ENCODE measurements around the gene PLEKHA8.
A peak's percentile ranks its signal among the peaks of the same experiment; 100 is the strongest.
"Not testable (repeated sequence)": the region's sequence is repeated elsewhere in the genome, so short reads cannot be mapped to it uniquely, and the experiment has no call there.

The PLEKHA8 gene

DNA sequence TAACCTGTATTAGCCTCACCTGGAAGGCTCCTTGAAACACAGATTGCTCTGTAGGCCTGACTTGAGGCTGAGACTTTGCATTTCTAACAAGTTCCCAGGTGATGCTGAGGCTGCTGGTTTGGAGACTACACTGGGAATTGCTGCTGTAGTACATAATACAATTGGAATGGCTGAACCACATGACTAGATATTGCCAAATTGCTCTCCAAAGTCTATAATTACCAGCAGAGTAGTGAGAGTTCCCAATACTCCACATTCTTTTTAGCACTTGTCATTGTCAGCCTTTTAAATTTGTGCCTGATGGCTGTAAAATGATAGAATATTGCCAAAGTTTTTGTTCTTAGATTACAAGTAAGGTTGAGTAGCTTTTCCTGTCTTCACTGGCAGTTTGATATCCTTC lies 39.9 kb downstream of the PLEKHA8 start:
- DNase-seq = no peak

GRCh38 chr7:30069096-30069867 lies 41.1 kb downstream of the PLEKHA8 start:
- DNase-seq = no peak

GRCh38 chr7:30070052-30070451 lies 41.8 kb downstream of the PLEKHA8 start:
- no peak for DNase-seq

- DNase-seq = no peak
These were observed 44.5 kb downstream of the PLEKHA8 start for GRCh38 chr7:30072735-30073134.

DNA sequence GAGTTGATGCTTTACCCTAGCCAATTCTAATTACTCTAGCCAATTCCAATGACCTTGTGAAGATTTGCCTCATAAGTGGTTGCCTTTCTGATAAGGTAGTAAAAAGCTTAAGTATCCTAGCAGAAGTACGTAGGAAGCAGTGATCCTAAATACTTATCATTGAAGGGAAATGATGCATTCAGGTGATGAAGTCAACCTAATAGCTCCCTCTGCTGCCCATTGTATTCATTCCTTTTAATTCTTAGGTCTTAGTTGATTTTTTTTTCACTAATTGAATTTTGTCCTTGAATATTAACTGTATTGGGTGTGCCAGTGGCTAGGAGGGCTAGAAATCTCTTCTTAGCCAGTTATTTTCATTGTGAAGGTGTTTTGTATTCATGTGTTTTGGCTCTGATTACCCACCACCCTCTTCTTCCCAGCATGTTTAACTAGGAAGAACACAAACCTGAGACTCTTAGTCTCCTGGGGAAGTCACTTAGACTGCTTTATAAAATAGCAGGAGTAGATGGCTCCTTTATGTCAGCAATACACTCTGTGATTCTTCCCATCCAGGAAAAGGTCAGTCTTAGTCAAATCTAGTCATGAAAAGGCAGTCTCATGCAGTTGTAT lies 46.3 kb downstream of the PLEKHA8 start:
- peak; percentile 15 for DNase-seq

- DNase-seq = no peak
These were observed 48.2 kb downstream of the PLEKHA8 start for GRCh38 chr7:30076411-30076810.

DNA sequence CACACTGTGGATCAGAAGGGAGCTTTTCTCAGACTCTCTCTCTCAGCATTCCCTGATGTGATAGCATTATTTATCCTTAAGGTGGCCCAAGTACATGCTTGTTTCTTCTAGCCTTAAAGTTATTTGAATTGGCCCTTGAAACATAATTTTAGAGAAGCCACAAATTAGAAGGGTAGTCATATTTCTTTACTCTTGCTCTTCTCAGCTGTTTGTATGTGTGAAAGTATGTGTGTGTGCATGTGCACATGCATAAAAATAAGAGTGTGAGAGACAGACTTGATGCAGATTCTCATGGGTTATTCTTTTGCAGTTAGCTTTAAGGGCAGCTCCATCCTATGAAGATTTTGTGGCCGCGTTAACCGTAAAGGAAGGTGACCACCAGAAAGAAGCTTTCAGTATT lies 50.1 kb downstream of the PLEKHA8 start:
- no peak for DNase-seq

GRCh38 chr7:30079880-30080279 lies 51.7 kb downstream of the PLEKHA8 start:
- DNase-seq = no peak

DNA sequence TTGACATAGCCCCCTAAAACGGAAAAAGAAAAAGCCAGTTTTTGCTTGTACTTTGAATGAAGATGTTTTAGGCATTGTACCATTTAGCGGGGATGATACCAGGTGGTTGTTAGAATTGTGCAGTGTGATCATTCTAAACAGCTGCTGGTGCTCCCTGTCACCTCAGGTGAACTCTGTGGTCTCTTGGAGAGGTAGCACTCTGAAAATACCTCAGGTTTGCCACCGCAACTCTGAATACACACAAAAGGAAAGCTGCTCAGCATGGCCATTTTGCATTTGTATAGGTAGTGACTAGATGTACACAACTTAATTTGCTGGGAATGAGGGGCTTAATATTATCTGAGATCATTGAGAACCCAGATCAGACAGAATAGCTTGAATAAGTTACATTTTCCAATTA lies 52.6 kb downstream of the PLEKHA8 start:
- DNase-seq = peak; percentile 78

- no peak for DNase-seq
These were observed 54.5 kb downstream of the PLEKHA8 start for GRCh38 chr7:30082686-30083085.

GRCh38 chr7:30083334-30083733 lies 55.1 kb downstream of the PLEKHA8 start:
- no peak for DNase-seq

DNA sequence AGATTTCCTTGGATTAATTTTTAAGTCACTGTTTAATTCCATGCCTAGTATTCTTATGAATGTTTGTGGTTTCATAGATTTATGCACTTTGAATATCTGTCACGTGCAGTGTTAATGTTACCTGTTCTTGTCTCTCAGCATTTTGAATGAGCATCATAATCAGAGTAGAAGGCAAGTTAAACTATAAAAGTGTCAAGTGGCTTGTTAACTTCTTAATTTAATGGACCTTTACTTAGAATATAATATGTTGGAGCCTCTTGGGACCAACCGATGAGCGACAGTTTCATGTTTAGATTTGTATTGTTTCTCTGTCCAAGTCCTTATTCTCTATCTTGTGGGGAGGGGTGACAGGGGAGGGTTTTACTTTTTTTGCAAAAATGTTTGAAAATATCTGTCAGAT lies 56.0 kb downstream of the PLEKHA8 start:
- DNase-seq = no peak

- DNase-seq = no peak
These were observed 58.3 kb downstream of the PLEKHA8 start for GRCh38 chr7:30086529-30086928.

DNA sequence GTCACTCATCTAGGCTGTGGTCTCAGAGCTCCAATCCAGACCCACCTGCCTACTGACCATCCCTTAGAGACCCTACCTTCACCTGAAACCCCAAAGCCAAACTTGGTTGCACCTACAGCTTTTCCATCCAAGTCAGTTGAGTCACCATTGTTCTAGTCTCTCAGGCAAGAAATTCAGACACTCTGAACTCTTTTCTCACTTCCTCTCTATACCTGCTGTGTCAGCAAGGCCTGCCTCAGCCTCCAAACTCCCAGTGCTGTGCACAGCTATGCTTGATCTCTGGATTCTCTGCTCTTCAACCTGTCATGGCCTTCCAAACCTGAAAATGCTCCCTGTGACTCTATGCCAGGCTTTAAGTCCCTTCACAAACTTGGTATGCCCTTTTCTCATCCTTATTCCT lies 59.2 kb downstream of the PLEKHA8 start:
- DNase-seq = no peak

DNA sequence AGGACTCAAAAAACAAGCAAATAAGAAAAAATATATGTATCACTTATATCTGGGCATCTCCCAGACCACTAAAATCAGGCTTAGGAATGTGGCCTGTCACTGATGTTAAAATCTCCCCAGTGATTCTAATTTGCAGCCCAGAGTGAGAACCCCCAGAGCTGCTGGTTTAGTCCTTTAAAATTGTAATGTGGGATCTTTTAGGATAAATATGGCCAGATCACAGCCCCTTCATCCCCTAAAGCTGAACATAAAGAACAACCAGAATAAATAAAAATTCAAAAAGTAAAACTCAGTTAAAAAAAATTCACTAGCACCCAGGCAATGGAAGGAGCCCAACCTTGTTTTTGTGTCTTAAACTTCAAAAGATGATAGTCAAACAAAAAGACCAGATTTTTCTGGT lies 60.1 kb downstream of the PLEKHA8 start:
- DNase-seq = no peak

- DNase-seq = no peak
These were observed 61.9 kb downstream of the PLEKHA8 start for GRCh38 chr7:30090111-30090510.

GRCh38 chr7:30091491-30091912 lies 63.3 kb downstream of the PLEKHA8 start:
- DNase-seq = no peak

GRCh38 chr7:30091987-30092386 lies 63.8 kb downstream of the PLEKHA8 start:
- DNase-seq = no peak

DNA sequence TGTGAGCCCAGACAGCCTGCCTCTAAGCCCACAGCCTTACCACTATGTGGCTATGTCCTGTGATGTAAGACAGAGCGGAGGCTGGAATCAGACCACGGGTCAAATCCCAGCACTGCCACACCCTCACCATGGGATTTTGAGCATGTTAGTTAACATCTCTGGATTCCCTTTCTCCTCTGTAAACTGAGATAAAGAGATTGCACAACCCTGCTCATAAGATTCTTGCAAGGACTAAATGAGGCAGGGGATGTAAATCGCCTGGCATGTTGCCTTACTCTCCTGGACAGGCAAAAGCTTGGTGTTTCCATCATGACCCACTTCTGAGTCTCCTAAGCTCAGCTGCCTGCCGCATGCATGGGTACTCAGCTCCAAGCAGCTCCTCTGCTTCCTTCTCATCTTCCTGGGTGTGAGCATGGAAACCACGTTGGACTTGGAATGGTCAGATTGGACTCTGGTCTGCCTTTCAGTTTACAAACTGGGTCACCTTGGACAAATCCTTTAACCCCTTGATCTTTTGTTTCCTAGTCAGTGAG lies 65.3 kb downstream of the PLEKHA8 start:
- no peak for DNase-seq

DNA sequence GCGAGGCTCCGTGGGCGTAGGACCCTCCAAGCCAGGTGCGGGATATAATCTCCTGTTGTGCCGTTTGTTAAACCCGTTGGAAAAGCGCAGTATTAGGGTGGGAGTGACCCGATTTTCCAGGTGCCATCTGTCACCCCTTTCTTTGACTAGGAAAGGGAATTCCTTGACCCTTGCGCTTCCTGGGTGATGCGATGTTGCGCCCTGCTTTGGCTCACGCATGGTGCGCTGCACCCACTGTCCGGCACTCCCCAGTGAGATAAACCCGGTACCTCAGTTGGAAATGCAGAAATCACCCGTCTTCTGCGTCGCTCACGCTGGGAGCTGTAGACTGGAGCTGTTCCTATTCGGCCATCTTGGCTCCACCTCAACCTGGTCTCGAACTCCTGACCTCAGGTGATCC lies 70.4 kb downstream of the PLEKHA8 start:
- not testable (repeated sequence) for DNase-seq

GRCh38 chr7:30102281-30102680 lies 74.1 kb downstream of the PLEKHA8 start:
- no peak for DNase-seq

- no peak for DNase-seq
These were observed 75.9 kb downstream of the PLEKHA8 start for GRCh38 chr7:30104157-30104556.

DNA sequence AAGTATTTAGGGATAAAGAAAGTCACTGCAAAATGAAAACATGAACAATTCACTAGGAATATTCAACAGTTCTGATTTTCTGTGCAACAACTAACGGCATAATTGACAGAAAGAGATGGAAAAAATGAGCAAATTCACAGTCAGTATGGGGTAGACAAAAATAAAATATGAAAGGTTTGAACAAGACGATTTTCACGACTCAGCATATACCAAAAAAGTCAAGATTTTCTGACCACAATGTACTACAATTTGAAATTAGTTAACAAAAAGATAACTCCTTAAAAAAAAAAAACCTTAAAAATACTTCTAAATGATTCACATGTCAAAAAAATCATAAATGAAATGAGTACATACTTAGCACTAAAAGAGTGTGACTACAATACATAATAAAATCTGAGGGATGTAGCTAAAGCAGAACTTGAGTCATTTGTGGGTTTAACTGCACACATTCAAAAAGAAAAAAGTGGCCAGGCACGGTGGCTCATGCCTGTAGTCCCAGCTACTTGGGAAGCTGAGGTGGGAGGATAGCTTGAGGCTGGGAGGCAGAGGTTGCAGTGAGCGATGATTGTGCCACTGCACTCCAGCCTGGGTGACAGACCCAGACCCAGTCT lies 84.0 kb downstream of the PLEKHA8 start:
- DNase-seq = no peak

DNA sequence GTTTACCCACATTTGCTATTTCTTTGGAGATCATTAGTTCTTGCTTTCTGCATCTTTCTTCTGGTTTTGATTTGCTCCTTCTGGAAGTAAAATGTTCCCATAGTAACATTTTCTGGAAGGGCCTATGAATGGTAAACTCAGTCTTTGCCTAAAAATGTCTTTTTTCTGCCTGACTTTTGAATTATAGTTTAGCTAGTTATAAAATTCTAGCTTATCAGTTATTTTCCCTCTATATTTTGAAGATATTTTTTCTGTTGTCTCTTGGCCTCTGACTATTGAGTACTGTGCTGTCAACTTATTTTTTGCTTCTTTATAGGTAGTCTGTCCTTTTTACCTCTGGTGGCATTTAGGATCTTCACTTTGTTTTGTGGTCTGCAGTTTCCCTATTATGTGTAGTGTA lies 84.9 kb downstream of the PLEKHA8 start:
- no peak for DNase-seq
